HG03108 (cell line): ENCODE measurements around the gene NXNL1.

Experiments used
- ATAC-seq: cut with Tn5 transposase; IDR thresholded peaks from one replicate; pipeline ENCODE4 v1.9.1; 2021; ENCODE audit warnings: moderate library complexity; ENCODE audit not compliant: unreplicated experiment

Gene NXNL1

GRCh38 chr19:17421942-17422341 lies 38.8 kb downstream of the NXNL1 start:
- ATAC-seq: no peak

GRCh38 chr19:17420475-17420924 lies 40.2 kb downstream of the NXNL1 start:
- ATAC-seq: no peak

- peak; percentile 88 for ATAC-seq
These were observed 40.9 kb downstream of the NXNL1 start, which contains the start of gene MVB12A for GRCh38 chr19:17419621-17420474. Gene MVB12A, plus strand, starts transcription at chr19:17420047. Its CDS starts 89 bp downstream, at chr19:17420136.

GRCh38 chr19:17419154-17419620 lies 41.5 kb downstream of the NXNL1 start:
- ATAC-seq: no peak

GRCh38 chr19:17418710-17419109 lies 42.0 kb downstream of the NXNL1 start:
- ATAC-seq: no peak

- no peak for ATAC-seq
These were observed 45.6 kb downstream of the NXNL1 start for GRCh38 chr19:17415121-17415520.

- ATAC-seq: no peak
These were observed 46.6 kb downstream of the NXNL1 start for GRCh38 chr19:17414097-17414496.

- ATAC-seq: no peak
These were observed 48.9 kb downstream of the NXNL1 start for GRCh38 chr19:17411801-17412200.

- no peak for ATAC-seq
These were observed 50.7 kb downstream of the NXNL1 start for GRCh38 chr19:17409990-17410389.

- no peak for ATAC-seq
These were observed 53.9 kb downstream of the NXNL1 start for GRCh38 chr19:17406887-17407196.

- ATAC-seq: peak; percentile 30
These were observed 54.5 kb downstream of the NXNL1 start for GRCh38 chr19:17406046-17406886.
